Activated CD4-positive, alpha-beta T cell treated with anti-CD3 and anti-CD28 coated beads, Interleukin-10, Interleukin-2, amounts not matched to agents 100 ng/mL and 50 ng/mL, durations not matched to agents 16 hours and 8 hours (primary cell): ENCODE measurements around the gene IRGQ.
"Not testable (repeated sequence)": the region's sequence is repeated elsewhere in the genome, so short reads cannot be mapped to it uniquely, and the experiment has no call there.

ENCODE experiments used
- DNase-seq: peaks from one replicate; pipeline ENCODE4 v3.0.0-alpha.2; 2020

Gene IRGQ

DNA sequence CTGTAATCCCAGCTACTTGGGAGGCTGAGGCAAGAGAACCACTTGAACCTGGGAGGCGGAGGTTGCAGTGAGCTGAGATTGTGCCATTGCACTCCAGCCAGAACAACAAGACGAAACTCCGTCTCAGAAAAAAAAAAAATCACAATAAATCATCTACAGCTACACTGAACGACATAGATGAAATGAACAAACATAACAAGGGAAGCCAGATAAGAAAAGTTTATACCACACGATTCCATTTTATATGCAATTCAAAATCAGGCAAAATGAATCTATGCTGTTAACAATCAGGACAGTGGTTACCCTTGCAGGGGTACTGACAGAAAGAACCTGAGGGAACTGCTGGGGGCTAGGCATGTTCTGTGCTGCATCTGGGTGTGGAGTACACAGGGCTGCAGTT is 26.3 kb downstream of the IRGQ start:
- DNase-seq, result no peak

DNA sequence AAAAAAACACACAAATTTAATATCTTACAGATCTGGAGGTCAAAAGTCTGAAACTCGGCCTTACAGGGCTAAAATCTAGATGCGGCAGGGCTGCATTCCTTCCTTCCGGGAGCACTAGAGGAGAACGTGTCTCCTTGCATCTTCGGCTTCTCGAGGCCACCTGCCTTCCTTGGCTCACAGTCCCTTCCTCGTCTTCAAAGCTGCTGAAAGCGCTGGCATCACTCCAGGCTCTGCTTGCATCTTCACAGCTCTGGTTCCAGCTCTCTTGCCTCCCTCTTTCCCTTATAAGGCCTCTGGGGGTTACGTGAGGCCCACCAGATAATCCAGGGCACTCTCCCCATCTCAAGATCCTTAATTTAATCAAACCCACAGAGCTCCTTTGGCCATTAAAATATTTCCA is 31.1 kb downstream of the IRGQ start:
- DNase-seq, result no peak

DNA sequence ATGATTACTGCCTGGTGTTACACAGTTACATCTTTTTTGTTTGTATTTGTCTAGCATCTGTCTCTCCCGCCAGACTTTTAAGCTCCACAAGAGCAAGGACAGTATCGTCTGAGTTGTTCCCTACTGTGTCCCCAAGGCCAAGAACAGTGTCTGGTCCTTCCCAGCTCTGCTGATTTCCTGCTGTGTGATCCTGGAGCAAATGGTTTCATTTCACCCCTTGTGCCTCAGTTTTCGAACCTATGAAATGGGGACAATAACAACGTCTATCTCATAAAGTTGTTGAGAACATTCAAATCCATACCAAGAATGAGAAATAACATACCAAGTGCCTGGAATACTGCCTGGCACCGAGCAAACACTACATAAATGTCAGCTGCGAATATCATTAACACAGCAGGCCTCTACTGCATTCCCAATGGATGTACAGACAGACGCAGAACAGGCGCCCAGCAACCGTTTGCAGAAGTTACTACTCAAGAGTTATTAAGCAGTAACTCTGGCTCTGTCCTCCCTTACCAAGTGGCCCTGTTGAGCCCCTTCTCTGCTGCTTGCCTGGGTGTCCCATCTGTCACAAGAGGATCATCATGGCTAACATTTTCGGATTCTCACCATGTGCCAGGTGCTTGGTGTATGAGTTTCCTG is 32.0 kb downstream of the IRGQ start:
- no peak for DNase-seq

DNA sequence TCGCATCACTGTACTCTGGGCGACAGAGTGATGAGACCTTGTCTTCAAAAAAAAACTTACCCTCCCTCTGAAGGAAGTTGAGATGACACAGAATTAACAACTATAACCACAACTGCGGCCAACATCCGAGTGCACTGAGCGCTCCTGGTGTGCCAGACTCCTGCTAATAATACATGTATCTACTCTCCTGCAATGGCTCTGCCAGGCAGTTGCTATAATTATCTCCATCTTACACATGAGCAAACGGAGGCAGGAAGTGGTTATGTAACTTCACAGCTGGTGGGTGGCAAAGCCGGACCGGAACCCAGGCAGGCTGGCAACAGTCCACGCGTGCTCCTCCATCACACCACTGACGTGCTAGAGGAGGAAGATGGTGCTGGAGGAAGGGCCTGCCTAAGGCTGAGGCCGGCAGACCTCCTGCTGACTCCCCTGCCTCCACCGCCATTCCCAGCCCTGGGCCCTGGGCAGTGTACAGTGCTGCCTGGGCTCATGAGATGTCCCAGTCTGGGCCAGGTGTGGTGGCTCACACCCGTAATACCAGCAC is 33.2 kb downstream of the IRGQ start:
- peak; percentile 92 for DNase-seq

DNA sequence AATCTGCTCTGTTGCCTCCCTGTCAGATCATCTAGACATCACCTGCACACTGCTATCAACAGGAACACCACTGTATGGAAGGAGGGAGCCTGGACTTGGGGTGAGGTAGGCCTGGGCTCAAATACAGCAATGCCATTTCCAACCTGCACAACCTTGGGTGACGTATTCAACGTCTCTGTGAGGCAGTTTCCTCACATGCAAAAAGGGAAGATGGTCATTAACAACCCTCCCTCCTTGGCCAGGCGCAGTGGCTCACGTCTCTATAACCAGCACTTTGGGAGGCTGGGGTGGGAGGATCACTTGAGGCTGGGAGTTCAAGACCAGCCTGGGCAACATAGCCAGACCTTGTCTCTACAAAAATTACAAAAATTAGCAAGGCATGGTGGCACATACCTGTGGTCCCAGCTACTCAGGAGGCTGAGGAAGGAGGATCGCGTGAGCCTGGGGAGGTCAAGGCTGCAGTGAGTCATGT is 33.7 kb downstream of the IRGQ start:
- DNase-seq, result no peak

DNA sequence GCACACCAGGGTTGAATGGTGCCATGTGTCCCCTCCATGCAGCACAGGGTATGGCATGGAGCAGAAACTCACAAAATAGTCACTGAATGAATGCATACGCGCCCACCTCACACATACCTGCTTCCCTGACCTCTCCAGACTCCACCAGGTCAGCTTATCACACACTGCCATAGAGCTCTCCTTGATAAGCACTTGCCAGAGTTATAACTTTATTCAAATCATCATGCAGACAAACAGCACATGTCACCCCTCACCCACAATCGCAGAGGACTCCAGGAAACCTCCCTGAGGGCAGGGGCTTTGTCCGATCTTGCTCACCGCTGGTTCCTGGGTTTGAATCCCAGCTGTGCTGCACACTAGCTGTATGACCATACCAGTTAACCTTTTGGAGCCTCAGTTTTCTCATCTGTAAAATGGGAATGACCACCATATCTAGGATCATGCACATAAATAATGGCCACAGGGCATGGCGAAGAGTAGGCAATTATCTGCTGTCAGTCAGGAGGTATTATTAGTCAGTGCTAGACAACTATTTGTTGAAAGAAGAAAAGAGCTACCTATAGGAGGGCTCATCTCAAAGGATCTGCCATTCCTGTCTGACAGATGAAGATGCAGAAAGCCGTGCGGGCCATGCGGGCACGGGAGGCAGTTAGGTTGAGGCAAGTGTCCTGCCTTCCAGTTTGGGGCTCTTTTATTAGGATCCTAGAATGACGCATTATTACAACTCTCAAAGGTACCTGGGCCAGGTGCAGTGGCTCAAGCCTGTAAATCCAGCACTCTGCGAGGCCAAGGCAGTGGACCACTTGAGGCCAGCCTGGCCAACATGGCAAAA is 34.6 kb downstream of the IRGQ start:
- DNase-seq, result no peak

DNA sequence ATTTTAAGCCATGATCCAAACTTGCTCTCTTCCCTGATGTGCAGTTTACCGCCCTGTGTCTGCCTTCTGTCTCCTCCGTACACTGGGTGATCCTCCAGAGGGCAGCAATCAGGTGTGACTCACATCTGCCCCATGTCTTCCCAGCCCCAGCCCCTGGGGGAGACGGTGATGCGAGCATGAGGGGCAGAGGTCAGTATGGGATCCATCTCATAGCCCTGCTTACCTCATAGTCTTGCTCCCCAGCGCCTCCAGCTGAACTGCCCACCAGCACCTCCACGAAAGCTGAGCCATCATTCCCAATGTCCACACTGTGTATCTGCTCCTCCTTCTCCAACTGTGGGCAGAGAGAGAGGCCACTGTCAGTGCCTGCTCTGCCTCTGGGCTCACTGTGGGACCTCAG is 35.2 kb downstream of the IRGQ start:
- DNase-seq, result peak; percentile 15

DNA sequence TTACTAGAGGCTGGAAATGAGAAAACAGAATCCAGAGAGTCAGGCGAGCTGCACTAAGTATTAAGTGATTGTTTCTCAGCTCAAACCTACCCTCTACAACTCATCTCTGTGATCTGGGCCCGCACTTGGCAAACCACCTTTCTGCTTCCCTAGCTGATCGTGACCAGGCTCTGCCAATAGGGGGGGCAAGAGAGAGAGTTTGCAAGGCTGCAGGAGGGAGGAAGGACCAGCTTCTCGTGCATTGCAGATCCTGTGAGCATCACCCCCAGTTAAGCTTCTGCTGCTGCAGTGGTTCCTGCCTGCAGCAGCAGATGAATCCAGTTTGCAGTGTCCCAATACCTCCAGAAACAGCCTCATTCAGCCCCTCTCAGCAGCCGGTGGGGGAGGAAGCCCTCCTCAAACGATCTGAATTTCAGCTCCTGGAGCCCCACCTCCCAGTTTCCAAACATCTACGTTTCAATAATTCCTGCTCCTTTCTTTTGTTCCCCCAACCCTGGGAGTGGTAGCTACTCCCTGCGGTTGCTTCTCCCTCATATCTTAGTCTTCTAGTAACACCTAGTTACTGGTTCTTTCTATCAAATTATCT is 40.7 kb downstream of the IRGQ start:
- peak; percentile 89 for DNase-seq

DNA sequence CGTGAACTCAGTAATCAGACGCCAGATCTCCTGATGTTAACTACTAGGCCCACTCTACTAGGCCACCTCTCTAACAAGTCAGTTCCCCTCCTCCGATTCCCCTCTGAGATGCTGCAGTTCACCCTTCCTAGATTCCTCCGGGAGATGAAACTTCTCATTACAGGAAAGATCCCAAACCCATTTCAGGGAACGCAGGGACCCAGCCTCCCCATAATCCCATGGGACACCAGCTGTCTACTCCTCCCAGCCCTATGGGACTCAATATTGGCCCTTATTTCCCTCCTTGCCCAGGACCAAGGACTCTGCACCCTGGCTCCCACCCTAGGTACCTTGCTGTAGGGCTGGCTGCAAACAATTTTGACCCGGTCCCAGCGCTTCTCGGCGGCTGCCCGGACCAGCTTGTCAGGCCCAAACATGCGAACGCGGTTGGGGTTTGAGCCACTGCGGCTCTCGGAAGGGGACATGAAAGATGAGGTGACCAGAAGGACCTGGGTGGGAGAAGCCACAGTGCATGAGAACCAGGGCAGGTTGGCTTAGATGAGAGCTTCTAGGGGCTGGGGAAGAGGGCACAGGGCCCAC is 41.5 kb downstream of the IRGQ start:
- DNase-seq, result no peak

DNA sequence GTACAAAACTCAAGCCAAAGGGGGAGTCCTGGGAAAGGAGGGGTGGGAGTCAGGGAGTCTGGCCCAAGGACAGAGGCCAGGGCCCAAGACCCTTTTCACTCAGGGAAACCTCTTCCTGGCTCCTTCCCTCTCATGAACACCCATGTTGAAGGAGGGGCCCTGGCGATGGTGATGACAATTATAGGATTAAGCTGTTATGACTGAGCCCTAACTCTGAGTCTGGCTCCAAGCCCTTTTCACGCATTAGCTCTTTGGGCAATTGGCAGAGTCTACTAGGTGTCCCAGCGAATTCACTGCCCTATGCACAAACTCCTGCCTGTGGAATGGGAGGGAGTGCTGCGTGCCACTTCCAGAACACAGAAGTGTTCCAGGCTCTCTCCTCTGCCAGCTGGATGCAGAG is 42.3 kb downstream of the IRGQ start:
- no peak for DNase-seq

DNA sequence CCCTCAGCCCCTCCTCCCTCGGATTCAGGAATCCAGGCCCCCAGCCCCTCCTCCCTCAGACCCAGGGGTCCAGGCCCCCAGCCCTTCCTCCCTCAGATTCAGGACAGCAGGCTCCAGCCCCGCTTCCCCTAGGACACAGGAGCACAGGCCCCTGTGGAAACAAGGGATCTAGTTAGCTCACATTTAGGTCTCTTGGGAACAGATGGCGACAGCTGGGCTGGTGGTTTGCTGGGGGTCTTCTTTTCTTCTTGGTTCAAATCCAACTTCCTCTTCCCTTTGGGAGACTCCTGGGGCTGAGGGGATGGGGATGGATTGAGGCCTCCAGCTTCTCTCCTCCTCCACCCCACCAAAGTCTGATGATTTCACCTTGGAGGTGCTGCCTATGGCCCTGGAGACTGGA is 43.3 kb downstream of the IRGQ start:
- DNase-seq, result no peak

DNA sequence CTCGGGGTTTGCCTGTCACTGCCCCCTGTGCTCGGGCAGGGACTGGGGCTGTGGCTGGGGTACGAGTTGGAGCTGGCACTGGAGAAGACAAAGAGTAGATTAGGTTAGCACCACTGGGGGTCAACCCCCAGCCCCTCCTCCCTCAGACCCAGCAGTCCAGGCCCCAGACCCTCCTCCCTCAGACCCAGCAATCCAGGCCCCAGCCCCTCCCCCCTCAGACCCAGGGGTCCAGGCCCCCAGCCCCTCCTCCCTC is 43.8 kb downstream of the IRGQ start:
- no peak for DNase-seq

DNA sequence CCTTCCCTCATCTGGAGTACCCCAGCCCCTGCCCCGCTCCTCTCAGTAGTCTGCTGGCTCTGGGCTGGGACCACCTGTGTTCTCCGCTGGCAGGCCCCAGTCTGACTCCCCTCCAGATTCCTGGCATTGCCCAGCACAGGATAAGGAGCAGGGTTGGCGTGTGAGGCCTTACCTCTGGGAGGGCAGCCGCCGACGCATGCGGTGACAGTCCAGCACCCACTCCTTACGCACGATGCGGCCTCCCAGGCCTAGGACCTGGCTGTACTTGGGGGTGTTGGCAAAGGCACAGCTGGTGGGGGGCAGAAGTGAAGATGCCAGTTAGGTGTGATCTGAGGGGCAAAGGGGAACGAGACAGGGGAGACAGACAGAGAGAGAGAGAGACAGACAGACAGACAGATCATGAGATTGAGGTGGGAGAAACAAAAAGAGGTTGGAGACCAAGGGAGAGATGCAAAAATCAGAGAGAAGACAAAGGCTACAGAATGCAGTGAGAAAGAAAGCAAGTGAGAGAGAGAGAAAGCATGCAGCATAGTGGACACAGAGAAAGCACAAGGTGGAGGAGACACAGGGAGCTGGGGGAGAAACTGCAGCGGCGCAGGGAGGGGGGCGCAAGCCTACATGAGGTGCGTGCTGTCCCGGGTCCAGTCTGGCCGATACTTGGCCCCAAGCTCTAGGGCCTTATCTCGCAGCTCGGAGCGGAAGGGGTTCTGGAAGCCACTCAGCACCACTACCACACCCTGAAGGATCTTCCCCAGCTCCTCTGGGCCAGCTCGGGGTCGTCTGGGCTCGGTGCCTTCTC is 44.3 kb downstream of the IRGQ start:
- no peak for DNase-seq

DNA sequence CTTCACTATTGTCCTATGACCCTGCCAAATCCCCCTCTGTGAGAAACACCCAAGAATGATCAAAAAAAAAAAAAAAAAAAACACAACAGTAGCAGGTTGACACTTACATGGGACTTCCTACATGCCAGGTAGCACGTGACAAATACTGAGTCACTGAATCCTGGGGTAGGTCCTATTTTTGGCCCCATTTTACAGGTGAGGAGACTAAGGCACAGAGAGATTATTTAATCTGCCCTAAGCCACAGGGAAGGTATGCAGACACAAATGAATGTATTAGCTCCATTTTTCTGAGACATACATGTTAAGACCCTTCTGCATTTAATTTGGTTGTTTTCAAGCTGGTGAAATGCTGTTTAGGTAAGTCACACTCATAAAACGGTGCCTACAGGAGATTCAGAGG is 47.2 kb downstream of the IRGQ start:
- DNase-seq, result no peak

DNA sequence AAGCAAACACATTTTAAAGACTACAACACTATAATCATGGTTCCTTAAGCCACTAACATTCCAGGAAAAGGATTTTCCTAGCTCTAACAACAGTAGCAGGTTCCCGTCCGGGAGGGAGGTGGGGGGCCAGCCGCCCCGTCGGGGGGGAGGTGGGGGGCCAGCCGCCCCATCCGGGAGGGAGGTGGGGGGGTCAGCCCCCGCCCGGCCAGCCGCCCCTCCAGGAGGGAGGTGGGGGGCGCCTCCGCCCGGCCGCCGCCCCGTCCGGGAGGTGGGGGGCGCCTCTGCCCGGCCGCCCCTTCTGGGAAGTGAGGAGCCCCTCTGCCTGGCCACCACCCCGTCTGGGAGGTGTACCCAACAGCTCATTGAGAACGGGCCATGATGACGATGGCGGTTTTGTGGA is 48.0 kb downstream of the IRGQ start:
- DNase-seq, result not testable (repeated sequence)

DNA sequence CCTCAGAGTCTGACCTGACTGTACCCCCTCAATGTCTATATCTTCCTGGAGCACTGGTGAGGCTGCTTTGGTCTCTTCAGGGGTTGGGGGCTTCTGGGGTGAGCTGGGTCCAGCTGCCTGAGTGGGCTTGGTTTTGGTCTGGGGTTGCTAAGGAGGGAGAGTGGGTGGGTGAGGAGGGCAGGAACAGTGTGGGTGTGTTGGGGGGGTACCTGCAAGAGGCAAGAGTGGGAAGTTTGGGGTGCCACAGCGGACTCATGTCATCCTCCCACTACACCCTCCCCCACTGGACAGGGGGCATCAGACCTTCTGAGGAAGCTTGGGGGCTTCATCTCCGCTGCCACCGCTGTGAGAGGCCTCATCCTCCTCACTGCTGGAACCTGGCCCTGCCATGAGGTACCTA is 49.4 kb downstream of the IRGQ start:
- no peak for DNase-seq

DNA sequence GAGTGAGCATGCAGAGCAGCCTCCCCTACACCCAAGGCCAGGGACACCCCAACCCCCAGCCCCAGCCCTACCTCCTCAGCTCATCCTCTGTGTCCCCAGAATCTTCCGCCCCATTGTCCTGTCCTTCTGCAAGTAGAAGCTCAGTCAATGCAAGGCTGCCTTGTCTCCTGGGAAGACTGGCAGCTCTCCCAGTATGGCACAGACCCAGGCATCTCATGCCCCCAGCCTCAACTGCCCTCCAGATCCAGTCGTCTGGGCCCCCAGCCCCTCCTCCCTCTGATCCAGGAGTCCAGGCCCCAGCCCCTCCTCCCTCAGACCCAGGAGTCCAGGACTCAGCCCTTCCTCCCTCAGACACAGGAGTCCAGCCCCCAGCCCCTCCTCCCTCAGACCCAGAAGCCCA is 50.0 kb downstream of the IRGQ start:
- no peak for DNase-seq

DNA sequence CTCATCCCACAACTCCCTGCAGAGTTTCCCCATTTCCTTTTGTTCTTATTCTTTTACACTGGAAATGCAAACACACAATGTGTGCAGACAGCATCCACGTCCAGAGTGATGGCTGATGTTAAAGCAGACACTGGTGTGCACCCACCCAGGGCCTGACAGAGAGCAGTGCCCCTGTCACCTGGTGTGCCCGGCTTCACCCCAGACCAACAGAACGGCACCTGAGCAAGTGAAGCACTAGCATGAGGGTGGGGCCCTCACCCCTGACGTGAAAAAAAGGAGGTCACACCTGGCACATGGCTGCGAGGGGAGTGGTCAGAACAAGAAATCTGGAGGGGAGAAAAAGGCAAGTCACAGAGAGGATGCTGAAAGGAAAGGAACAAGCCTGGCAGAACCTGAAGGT is 50.7 kb downstream of the IRGQ start:
- no peak for DNase-seq

DNA sequence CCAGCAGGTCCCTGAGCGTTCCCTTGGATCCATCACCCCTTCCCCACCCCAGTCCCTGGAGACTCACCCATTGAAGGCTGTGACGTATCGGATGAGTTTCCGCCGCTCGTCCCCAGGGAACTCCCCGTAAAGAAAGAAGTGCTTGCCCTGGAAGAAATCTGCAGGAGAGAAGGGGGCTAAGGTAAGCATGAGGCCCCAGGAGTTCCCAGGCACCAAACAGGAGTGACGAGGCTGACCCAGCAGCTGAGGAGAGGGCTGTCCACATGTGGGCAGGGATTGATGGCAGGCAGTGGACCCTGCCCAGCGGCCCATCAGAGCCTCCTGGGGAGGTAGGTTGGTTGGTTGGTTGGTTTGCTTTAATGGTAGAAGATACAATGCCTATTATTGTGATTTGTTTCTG is 51.9 kb downstream of the IRGQ start:
- DNase-seq, result no peak

DNA sequence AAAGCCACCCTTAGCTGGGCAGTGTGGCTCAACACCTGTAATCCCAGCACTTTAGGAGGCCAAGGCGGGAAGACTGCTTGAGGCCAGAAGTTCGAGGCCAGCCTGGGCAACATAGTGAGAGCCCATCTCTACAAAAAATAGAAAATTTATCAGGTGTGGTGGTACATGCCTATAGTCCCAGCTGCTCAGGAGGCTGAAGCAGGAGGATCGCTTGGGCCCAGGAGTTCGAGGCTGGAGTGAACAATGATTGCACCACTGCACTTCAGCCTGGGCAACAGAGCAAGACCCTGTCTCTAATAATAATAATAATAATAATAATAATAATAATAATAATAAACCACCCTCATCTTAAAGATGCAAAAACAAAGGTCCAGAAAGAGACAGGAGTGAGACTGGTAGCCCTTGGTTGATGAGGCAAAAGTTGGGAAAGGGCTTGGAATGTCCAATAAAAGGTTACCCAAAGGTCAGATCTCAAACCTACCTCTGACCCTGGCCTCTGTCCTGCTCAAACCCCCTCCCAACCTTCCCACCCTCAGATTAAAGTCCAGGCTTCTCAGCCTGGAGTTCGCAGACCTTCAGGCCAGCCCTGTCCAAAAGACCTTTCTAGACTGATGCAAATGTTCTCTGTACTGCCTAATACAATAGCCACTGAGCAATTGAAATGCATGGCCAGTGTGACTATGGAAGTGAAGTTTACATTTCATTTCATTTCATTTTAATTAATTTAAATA is 53.8 kb downstream of the IRGQ start:
- no peak for DNase-seq

DNA sequence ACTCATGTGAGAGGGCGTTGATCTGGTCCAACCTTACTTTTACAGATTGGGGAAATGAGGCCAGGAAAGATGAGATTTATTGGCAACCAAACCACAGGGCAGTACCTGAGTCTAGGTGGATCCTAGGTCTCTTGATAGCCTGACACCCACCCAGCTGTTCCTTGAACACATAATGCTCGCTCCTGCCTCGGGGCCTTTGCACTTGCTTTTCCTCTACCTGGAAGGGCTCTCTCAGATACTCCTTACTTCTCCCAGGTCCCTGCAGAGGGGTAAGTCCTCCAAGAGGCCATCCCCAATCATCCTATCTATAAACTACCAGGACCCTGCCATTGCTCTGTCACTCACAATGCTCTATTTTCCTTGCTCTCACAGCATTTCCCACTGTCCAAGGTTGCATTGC is 55.6 kb downstream of the IRGQ start:
- DNase-seq, result no peak

DNA sequence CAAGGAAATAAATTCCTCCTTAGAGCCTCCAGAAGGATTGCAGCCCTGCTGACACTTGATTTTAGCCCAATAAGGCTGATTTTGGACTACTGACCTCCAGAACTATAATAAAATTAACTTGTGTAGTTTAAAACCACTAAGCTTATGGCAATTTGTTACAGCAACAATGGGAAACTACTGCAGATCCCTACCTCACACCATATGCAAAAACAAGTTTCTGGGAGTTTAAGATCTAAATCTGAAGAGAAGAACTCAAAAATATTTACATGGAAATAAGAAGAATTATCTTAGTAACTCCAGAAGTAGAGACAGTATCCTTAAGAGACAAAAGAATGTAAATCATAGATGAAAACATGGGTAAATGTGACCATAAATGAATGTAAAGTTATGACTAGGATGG is 57.0 kb downstream of the IRGQ start:
- no peak for DNase-seq
